Activated CD8-positive, alpha-beta memory T cell treated with anti-CD3 and anti-CD28 coated beads, Interleukin-2, amount 10 ng/mL, durations not matched to agents 7 days and 5 days (primary cell): ENCODE results near the gene IBA57. TPM values are rescaled to one million over a fixed set of nuclear protein-coding genes. Genes with fewer than 3 reads are reported as not detected.
A peak's percentile ranks its signal among the peaks of the same experiment; 100 is the strongest.

ENCODE experiments used
- ATAC-seq: fragments of 150-1000 bp; cut with Tn5 transposase; one replicate; pipeline ENCODE4 v1.10.0; 2021; ENCODE audit warnings: moderate library complexity
- CTCF ChIA-PET: fragments of 350-600 bp; sonication (Branson Sonifier 250); formaldehyde crosslinking; loops from one replicate; lab custom pipeline; 2021; ENCODE audit warnings: antibody characterized with exemption; lab: Charles Lee
- DNase-seq: peaks from one replicate; pipeline ENCODE4 v3.0.0-alpha.2; 2020
- H3K27ac Mint-ChIP-seq: one replicate; pipeline ENCODE4 v1.8.0; 2021; ENCODE audit warnings: mild to moderate bottlenecking, mixed read lengths
- H3K27me3 Mint-ChIP-seq: one replicate; pipeline ENCODE4 v1.8.0; 2021; ENCODE audit warnings: mixed read lengths
- H3K36me3 Mint-ChIP-seq: one replicate; pipeline ENCODE4 v1.8.0; 2021; ENCODE audit warnings: mild to moderate bottlenecking, mixed read lengths
- H3K4me1 Mint-ChIP-seq: one replicate; pipeline ENCODE4 v1.8.0; 2021; ENCODE audit warnings: mixed read lengths
- H3K4me3 Mint-ChIP-seq: one replicate; pipeline ENCODE4 v1.8.0; 2021; ENCODE audit warnings: mild to moderate bottlenecking, moderate library complexity, mixed read lengths
- H3K9me3 Mint-ChIP-seq: one replicate; pipeline ENCODE4 v1.8.0; 2022; ENCODE audit warnings: low read depth, mixed read lengths
- total RNA-seq, 2 experiments: library from RNA; stranded (reverse); gene quantifications; one replicate each; pipeline ENCODE4 v1.2.3, GENCODE V29; 2021

Gene IBA57
- total RNA-seq, 2 experiments from 2014 or later = 6.8 to 8.5 TPM

GRCh38 chr1:228154670-228155571, 10.7 kb upstream of the IBA57 start:
- no peak for DNase-seq
- Mint-ChIP-seq H3K36me3 (no peaks in the 10 kb centered on the region), H3K27me3 (no peaks in the 10 kb centered on the region), H3K4me1 (peaks cover 21% of the 10 kb centered on the region), H3K4me3 (no peak overlapping the region), H3K27ac (no peak overlapping the region), H3K9me3 (no peaks in the 10 kb centered on the region)
- ATAC-seq = no peak
- CTCF ChIA-PET = interaction anchor here (2.8 kb wide), 1 partner anchor 11 kb away, joined by 19 read pairs; the partner anchor contains the start of gene IBA57

GRCh38 chr1:228155596-228156514, 9.7 kb upstream of the IBA57 start:
- Mint-ChIP-seq H3K4me3 (no peak overlapping the region), H3K27ac (no peak overlapping the region), H3K9me3 (no peaks in the 10 kb centered on the region), H3K4me1 (peaks cover 21% of the 10 kb centered on the region), H3K27me3 (no peaks in the 10 kb centered on the region), H3K36me3 (no peaks in the 10 kb centered on the region)
- no peak for ATAC-seq
- CTCF ChIA-PET = interaction anchor here (1.1 to 2.8 kb wide), 3 partner anchors 10 to 25 kb away, joined by 4 to 19 read pairs (median 5); partner anchors contain the start of genes GUK1 and IBA57
- DNase-seq = no peak

GRCh38 chr1:228156515-228156881, 9.1 kb upstream of the IBA57 start:
- DNase-seq (no peak), ATAC-seq (peak; percentile 16)
- peaks cover 21% of the 10 kb centered on the region for H3K4me1 Mint-ChIP-seq
- H3K27me3 Mint-ChIP-seq = no peaks in the 10 kb centered on the region
- H3K27ac Mint-ChIP-seq = peak overlapping the region; percentile 28
- no peaks in the 10 kb centered on the region for H3K9me3 Mint-ChIP-seq
- no peak overlapping the region for H3K4me3 Mint-ChIP-seq
- CTCF ChIA-PET = interaction anchor here (1.1 to 2.8 kb wide), 3 partner anchors 10 to 26 kb away, joined by 4 to 19 read pairs (median 5); partner anchors contain the start of genes GUK1 and IBA57
- H3K36me3 Mint-ChIP-seq = no peaks in the 10 kb centered on the region

- Mint-ChIP-seq H3K36me3 (no peaks in the 10 kb centered on the region), H3K4me3 (peak overlapping the region; percentile 5), H3K27ac (peak overlapping the region; percentile 75), H3K27me3 (no peaks in the 10 kb centered on the region), H3K9me3 (no peaks in the 10 kb centered on the region), H3K4me1 (peaks cover 27% of the 10 kb centered on the region)
- DNase-seq = peak; percentile 73
- ATAC-seq = peak; percentile 64
- CTCF ChIA-PET = interaction anchor here (1.3 to 2.8 kb wide), 3 partner anchors 9 to 46 kb away, joined by 3 to 19 read pairs (median 4); partner anchors contain the start of genes GUK1 and IBA57
Measured at GRCh38 chr1:228156941-228157728, 8.5 kb upstream of the IBA57 start.

- DNase-seq (no peak), ATAC-seq (no peak)
- Mint-ChIP-seq H3K27ac (no peak overlapping the region), H3K27me3 (no peaks in the 10 kb centered on the region), H3K36me3 (no peaks in the 10 kb centered on the region), H3K9me3 (no peaks in the 10 kb centered on the region), H3K4me3 (no peak overlapping the region), H3K4me1 (peaks cover 31% of the 10 kb centered on the region)
- CTCF ChIA-PET = interaction anchor here (1.3 to 2.8 kb wide), 3 partner anchors 8 to 47 kb away, joined by 3 to 19 read pairs (median 4); partner anchors contain the start of genes GUK1 and IBA57
Measured at GRCh38 chr1:228157729-228158126, 7.9 kb upstream of the IBA57 start.

- H3K9me3 Mint-ChIP-seq = no peaks in the 10 kb centered on the region
- H3K4me3 Mint-ChIP-seq = no peak overlapping the region
- H3K27ac Mint-ChIP-seq = no peak overlapping the region
- DNase-seq = no peak
- CTCF ChIA-PET = interaction anchor here (1.3 kb wide), 1 partner anchor 48 kb away, joined by 3 read pairs; no protein-coding TSS in a partner anchor
- H3K36me3 Mint-ChIP-seq = no peaks in the 10 kb centered on the region
- no peak for ATAC-seq
- H3K4me1 Mint-ChIP-seq = peaks cover 30% of the 10 kb centered on the region
- no peaks in the 10 kb centered on the region for H3K27me3 Mint-ChIP-seq
Measured at GRCh38 chr1:228158151-228159007, 7.2 kb upstream of the IBA57 start.

GRCh38 chr1:228159008-228159665, 6.5 kb upstream of the IBA57 start:
- Mint-ChIP-seq H3K4me3 (no peak overlapping the region), H3K4me1 (peaks cover 31% of the 10 kb centered on the region), H3K27me3 (no peaks in the 10 kb centered on the region), H3K36me3 (no peaks in the 10 kb centered on the region), H3K9me3 (no peaks in the 10 kb centered on the region), H3K27ac (no peak overlapping the region)
- CTCF ChIA-PET = no interaction called here
- DNase-seq = no peak
- ATAC-seq = no peak

GRCh38 chr1:228160201-228160761, 5.3 kb upstream of the IBA57 start:
- no peak for DNase-seq
- Mint-ChIP-seq H3K4me3 (no peak overlapping the region), H3K27ac (no peak overlapping the region), H3K27me3 (no peaks in the 10 kb centered on the region), H3K9me3 (no peaks in the 10 kb centered on the region), H3K36me3 (no peaks in the 10 kb centered on the region), H3K4me1 (peaks cover 40% of the 10 kb centered on the region)
- ATAC-seq = no peak
- CTCF ChIA-PET = no interaction called here

GRCh38 chr1:228161362-228161761, 4.2 kb upstream of the IBA57 start:
- Mint-ChIP-seq H3K9me3 (no peaks in the 10 kb centered on the region), H3K27me3 (no peaks in the 10 kb centered on the region), H3K4me1 (peaks cover 35% of the 10 kb centered on the region), H3K27ac (no peak overlapping the region), H3K4me3 (no peak overlapping the region), H3K36me3 (no peaks in the 10 kb centered on the region)
- CTCF ChIA-PET = interaction anchor here (0.9 kb wide), 1 partner anchor 297 kb away, joined by 4 read pairs; no protein-coding TSS in a partner anchor
- DNase-seq (no peak), ATAC-seq (no peak)

GRCh38 chr1:228161866-228162265, 3.7 kb upstream of the IBA57 start:
- H3K4me1 Mint-ChIP-seq = peaks cover 37% of the 10 kb centered on the region
- H3K27ac Mint-ChIP-seq = no peak overlapping the region
- CTCF ChIA-PET = interaction anchor here (0.6 to 0.9 kb wide), 3 partner anchors 21 to 297 kb away, joined by 3 to 4 read pairs (median 4); partner anchors contain the start of gene GUK1
- H3K9me3 Mint-ChIP-seq = no peaks in the 10 kb centered on the region
- no peaks in the 10 kb centered on the region for H3K27me3 Mint-ChIP-seq
- DNase-seq = no peak
- H3K36me3 Mint-ChIP-seq = no peaks in the 10 kb centered on the region
- ATAC-seq = no peak
- no peak overlapping the region for H3K4me3 Mint-ChIP-seq
